Panc1 (cell line): Measurements from ENCODE around the gene MATN1. TPM values are rescaled to one million over a fixed set of nuclear protein-coding genes. Genes with fewer than 3 reads are reported as not detected.

ENCODE experiments used
- ATAC-seq: fragments of 200-7000 bp; cut with Tn5 transposase; 2 replicates; pipeline ENCODE4 v1.9.1; 2020; ENCODE audit warnings: mild to moderate bottlenecking, moderate library complexity
- BruUV-seq: library from RNA; stranded (reverse); fragments of 400-500 nt; replicated peaks from 2 replicates; lab custom pipeline; 2021; lab: Mats Ljungman, UMichigan
- CTCF ChIA-PET: fragments of 300-600 bp; sonication (Branson Sonifier 250); formaldehyde crosslinking; loops from one replicate; lab custom pipeline; 2022; ENCODE audit warnings: antibody characterized with exemption; lab: Charles Lee
- POLR2A ChIA-PET: fragments of 300-600 bp; sonication (Branson Sonifier 250); formaldehyde crosslinking; loops from one replicate; lab custom pipeline; 2022; ENCODE audit warnings: antibody characterized with exemption; lab: Charles Lee
- DNase-seq: peaks from one replicate; pipeline ENCODE4 v3.0.0-alpha.2; 2010; ENCODE audit warnings: low read depth, low spot score
- H3K27ac ChIP-seq: 2 replicates; pipeline ENCODE4 v1.5.1; 2011; ENCODE audit warnings: mild to moderate bottlenecking, low read length, inconsistent platforms
- H3K27me3 ChIP-seq: fragments of 200-500 bp; sonication (Bioruptor generic); 2 replicates; pipeline ENCODE4 v1.6.0; 2014; ENCODE audit warnings: low read length, inconsistent platforms; ENCODE audit not compliant: control insufficient read depth, insufficient read depth
- H3K36me3 ChIP-seq: fragments of 200-500 bp; sonication (Bioruptor generic); 2 replicates; pipeline ENCODE4 v1.5.1; 2014; ENCODE audit warnings: inconsistent platforms, mild to moderate bottlenecking, low read length, moderate library complexity; ENCODE audit not compliant: control insufficient read depth, insufficient read depth
- H3K4me1 ChIP-seq: 2 replicates; pipeline ENCODE4 v1.5.1; 2011; ENCODE audit warnings: inconsistent platforms, mild to moderate bottlenecking, low read length, moderate library complexity; ENCODE audit not compliant: control insufficient read depth, insufficient read depth
- H3K4me3 ChIP-seq, 2 experiments: 2 replicates each; pipeline ENCODE4 v1.5.1; 2011 to 2012; ENCODE audit warnings: low read depth in 2 of 2, low read length in 2 of 2, mild to moderate bottlenecking in 2 of 2, inconsistent platforms in 1 of 2, moderate library complexity in 1 of 2
- H3K9me3 ChIP-seq: fragments of 200-500 bp; sonication (Bioruptor generic); 2 replicates; pipeline ENCODE4 v1.5.1; 2014; ENCODE audit warnings: low read depth, mild to moderate bottlenecking, inconsistent platforms, low read length, moderate library complexity; ENCODE audit not compliant: control insufficient read depth, insufficient read depth
- POLR2AphosphoS5 ChIP-seq: IDR thresholded peaks from 2 replicates; pipeline ENCODE4 v1.6.1; 2012; ENCODE audit warnings: mild to moderate bottlenecking, low read depth, low read length, moderate library complexity
- SIN3A ChIP-seq: IDR thresholded peaks from 2 replicates; pipeline ENCODE4 v1.6.1; 2012; ENCODE audit warnings: low read depth, mild to moderate bottlenecking, low read length, moderate library complexity, borderline replicate concordance; ENCODE audit not compliant: insufficient read depth
- TCF7L2 ChIP-seq: IDR thresholded peaks from 2 replicates; pipeline ENCODE4 v1.6.1; 2011; ENCODE audit warnings: mild to moderate bottlenecking, low read depth, low read length, inconsistent platforms
- in situ Hi-C: cut with HindIII; loops from 2 replicates; pipeline ENCODE4 v1.10.0; 2016; ENCODE audit warnings: low sequenced_read_pairs, low pct_unique_long_range_greater_than_20kb
- intact Hi-C: fragments of 100-400 bp; cut with micrococcal nuclease; formaldehyde crosslinking; loops from one replicate; pipeline ENCODE4 v1.10.0; 2022; ENCODE audit not compliant: unreplicated experiment
- total RNA-seq: library from RNA; stranded (reverse); gene quantifications from one replicate; pipeline ENCODE4 v1.2.1, GENCODE V29; 2021; ENCODE audit not compliant: unreplicated experiment
- TF ChIP-seq, protein P1 (sequence below), 2 experiments: IDR thresholded peaks; 2 replicates each; pipeline ENCODE4 v1.6.1; 2011 to 2012; ENCODE audit warnings: low read depth in 2 of 2, control low read depth in 1 of 2, low read length in 1 of 2, mild to moderate bottlenecking in 1 of 2, moderate library complexity in 1 of 2; ENCODE audit not compliant: insufficient read depth in 1 of 2
- TF ChIP-seq, protein P2 (sequence below): fragments of 450-650 bp; IDR thresholded peaks from 2 replicates; pipeline ENCODE4 v1.5.1; 2017; ENCODE audit warnings: mild to moderate bottlenecking

The MATN1 gene
- total RNA-seq, 1 experiment from 2014 or later, result 0.59 TPM

DNA sequence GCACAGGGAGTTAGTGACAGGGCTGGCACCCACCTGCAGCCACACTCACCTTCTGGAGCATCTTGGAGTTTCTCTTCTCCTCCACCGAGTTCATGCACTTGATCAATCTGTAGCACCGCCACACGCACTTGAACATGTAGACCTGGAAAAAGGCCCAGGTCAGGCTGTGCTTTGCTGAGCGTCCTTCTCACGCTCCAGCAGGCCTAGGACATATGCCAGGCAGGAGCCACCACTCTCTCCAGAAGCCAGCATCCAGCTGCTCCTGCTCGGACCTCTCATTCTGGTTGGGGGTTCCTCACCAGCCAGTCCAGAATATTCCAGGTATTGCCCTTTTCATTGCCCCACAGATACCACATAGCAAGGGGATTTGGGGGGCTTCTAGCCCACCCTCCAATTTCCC is 11.7 kb upstream of the MATN1 start:
- H3K27ac ChIP-seq, result no peak overlapping the region
- ChIA-PET POLR2A (interaction anchor here (0.6 kb wide), 1 partner anchor 560 kb away, joined by 3 read pairs; no protein-coding TSS in a partner anchor), CTCF (no interaction called here)
- H3K36me3 ChIP-seq, result no peaks in the 10 kb centered on the region
- in situ Hi-C loops (no loop called here), intact Hi-C loops (no loop called here)
- no peak overlapping the region for H3K4me3 ChIP-seq
- TF ChIP-seq, protein P1, sequence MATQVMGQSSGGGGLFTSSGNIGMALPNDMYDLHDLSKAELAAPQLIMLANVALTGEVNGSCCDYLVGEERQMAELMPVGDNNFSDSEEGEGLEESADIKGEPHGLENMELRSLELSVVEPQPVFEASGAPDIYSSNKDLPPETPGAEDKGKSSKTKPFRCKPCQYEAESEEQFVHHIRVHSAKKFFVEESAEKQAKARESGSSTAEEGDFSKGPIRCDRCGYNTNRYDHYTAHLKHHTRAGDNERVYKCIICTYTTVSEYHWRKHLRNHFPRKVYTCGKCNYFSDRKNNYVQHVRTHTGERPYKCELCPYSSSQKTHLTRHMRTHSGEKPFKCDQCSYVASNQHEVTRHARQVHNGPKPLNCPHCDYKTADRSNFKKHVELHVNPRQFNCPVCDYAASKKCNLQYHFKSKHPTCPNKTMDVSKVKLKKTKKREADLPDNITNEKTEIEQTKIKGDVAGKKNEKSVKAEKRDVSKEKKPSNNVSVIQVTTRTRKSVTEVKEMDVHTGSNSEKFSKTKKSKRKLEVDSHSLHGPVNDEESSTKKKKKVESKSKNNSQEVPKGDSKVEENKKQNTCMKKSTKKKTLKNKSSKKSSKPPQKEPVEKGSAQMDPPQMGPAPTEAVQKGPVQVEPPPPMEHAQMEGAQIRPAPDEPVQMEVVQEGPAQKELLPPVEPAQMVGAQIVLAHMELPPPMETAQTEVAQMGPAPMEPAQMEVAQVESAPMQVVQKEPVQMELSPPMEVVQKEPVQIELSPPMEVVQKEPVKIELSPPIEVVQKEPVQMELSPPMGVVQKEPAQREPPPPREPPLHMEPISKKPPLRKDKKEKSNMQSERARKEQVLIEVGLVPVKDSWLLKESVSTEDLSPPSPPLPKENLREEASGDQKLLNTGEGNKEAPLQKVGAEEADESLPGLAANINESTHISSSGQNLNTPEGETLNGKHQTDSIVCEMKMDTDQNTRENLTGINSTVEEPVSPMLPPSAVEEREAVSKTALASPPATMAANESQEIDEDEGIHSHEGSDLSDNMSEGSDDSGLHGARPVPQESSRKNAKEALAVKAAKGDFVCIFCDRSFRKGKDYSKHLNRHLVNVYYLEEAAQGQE (IDR thresholded peaks at IDR 0.05; ENCODE audit: insufficient read depth in 1 of 2, low read depth in 2 of 2, low read length in 1 of 2), result no peak
- TF ChIP-seq, protein P2, sequence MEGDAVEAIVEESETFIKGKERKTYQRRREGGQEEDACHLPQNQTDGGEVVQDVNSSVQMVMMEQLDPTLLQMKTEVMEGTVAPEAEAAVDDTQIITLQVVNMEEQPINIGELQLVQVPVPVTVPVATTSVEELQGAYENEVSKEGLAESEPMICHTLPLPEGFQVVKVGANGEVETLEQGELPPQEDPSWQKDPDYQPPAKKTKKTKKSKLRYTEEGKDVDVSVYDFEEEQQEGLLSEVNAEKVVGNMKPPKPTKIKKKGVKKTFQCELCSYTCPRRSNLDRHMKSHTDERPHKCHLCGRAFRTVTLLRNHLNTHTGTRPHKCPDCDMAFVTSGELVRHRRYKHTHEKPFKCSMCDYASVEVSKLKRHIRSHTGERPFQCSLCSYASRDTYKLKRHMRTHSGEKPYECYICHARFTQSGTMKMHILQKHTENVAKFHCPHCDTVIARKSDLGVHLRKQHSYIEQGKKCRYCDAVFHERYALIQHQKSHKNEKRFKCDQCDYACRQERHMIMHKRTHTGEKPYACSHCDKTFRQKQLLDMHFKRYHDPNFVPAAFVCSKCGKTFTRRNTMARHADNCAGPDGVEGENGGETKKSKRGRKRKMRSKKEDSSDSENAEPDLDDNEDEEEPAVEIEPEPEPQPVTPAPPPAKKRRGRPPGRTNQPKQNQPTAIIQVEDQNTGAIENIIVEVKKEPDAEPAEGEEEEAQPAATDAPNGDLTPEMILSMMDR, result no peak
- TF ChIP-seq TCF7L2, result no peak
- no peak for TF ChIP-seq SIN3A
- no peak for TF ChIP-seq POLR2AphosphoS5
- no peak for ATAC-seq
- H3K4me1 ChIP-seq, result no peaks in the 10 kb centered on the region
- DNase-seq, result no peak
- no TSS peak for BruUV-seq
- H3K27me3 ChIP-seq, result no peaks in the 10 kb centered on the region
- no peaks in the 10 kb centered on the region for H3K9me3 ChIP-seq

- Histone ChIP-seq H3K4me1 (no peaks in the 10 kb centered on the region), H3K27me3 (no peaks in the 10 kb centered on the region), H3K9me3 (no peaks in the 10 kb centered on the region), H3K36me3 (no peaks in the 10 kb centered on the region), H3K27ac (no peak overlapping the region), H3K4me3 (no peak overlapping the region)
- ATAC-seq (no peak), DNase-seq (no peak)
- intact Hi-C loops, result no loop called here
- ChIA-PET POLR2A (no interaction called here), CTCF (no interaction called here)
- in situ Hi-C loops, result no loop called here
- BruUV-seq, result no TSS peak
- TF ChIP-seq, protein P2, result no peak
- TF ChIP-seq SIN3A, result no peak
- TF ChIP-seq, protein P1 (IDR thresholded peaks at IDR 0.05; ENCODE audit: insufficient read depth in 1 of 2, low read depth in 2 of 2, low read length in 1 of 2), result no peak
- no peak for TF ChIP-seq POLR2AphosphoS5
- TF ChIP-seq TCF7L2, result no peak
Observed at GRCh38 chr1:30734580-30734979, 11.2 kb upstream of the MATN1 start.
